Keratinocyte (primary cell): ENCODE data around the gene MAPK7.

Experiments used
- EZH2 ChIP-seq: IDR thresholded peaks from one replicate; pipeline ENCODE4 v1.6.1; 2012; ENCODE audit warnings: inconsistent platforms, mild to moderate bottlenecking, low read length, moderate library complexity
- TF ChIP-seq, protein P1 (sequence below), 3 experiments: IDR thresholded peaks in 1 of 3; conservative IDR thresholded peaks in 1 of 3; optimal IDR thresholded peaks in 1 of 3; 2 replicates in 2 of 3; 3 replicates in 1 of 3; pipeline versions ENCODE3 to v1.5.1; 2011; ENCODE audit warnings: low read length in 3 of 3, mild to moderate bottlenecking in 3 of 3, moderate library complexity in 2 of 3, control low read depth in 1 of 3, inconsistent platforms in 1 of 3; ENCODE audit not compliant: insufficient read depth in 2 of 3; ENCODE audit errors: extremely low read depth in 1 of 3

DNA sequence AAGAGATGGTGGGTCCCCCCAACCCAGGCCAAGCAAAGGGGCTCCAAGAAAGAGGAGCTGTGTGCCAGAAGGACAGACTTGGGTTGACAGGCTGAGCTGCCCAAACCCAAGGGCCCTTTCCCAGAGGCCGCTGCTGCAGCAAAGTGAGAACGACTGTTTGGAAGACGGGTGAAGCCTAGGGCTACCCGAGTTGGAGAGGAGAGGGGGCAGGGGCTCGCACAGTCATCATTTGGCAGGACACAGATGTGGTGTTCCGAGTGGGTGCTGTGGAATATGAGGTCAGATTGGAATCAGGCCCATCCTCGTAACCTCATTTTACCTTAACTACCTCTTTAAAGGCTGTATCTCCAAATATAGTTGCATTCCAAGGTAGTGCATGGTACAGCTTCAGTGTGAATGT is 14.0 kb downstream of the MAPK7 start:
- TF ChIP-seq, protein P1, sequence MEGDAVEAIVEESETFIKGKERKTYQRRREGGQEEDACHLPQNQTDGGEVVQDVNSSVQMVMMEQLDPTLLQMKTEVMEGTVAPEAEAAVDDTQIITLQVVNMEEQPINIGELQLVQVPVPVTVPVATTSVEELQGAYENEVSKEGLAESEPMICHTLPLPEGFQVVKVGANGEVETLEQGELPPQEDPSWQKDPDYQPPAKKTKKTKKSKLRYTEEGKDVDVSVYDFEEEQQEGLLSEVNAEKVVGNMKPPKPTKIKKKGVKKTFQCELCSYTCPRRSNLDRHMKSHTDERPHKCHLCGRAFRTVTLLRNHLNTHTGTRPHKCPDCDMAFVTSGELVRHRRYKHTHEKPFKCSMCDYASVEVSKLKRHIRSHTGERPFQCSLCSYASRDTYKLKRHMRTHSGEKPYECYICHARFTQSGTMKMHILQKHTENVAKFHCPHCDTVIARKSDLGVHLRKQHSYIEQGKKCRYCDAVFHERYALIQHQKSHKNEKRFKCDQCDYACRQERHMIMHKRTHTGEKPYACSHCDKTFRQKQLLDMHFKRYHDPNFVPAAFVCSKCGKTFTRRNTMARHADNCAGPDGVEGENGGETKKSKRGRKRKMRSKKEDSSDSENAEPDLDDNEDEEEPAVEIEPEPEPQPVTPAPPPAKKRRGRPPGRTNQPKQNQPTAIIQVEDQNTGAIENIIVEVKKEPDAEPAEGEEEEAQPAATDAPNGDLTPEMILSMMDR (optimal IDR thresholded peaks at IDR 0.05 in 1 of 3, IDR thresholded peaks at IDR 0.05 in 1 of 3, conservative IDR thresholded peaks at IDR 0.05 in 1 of 3; ENCODE audit: extremely low read depth in 1 of 3, insufficient read depth in 2 of 3, low read length in 3 of 3) = no peak
- no peak for TF ChIP-seq EZH2
